Caco-2 (cell line): ENCODE measurements around the gene CORO7. TPM values are rescaled to one million over a fixed set of nuclear protein-coding genes. Genes with fewer than 3 reads are reported as not detected.

ENCODE experiments used
- BruUV-seq: library from RNA; stranded (reverse); fragments of 400-500 nt; replicated peaks from 2 replicates; lab custom pipeline; 2021; lab: Mats Ljungman, UMichigan
- CTCF ChIA-PET: fragments of 300-600 bp; sonication (Branson Sonifier 250); formaldehyde crosslinking; loops from one replicate; lab custom pipeline; 2022; ENCODE audit warnings: antibody characterized with exemption; lab: Charles Lee
- POLR2A ChIA-PET: fragments of 300-600 bp; sonication (Branson Sonifier 250); formaldehyde crosslinking; loops from one replicate; lab custom pipeline; 2022; ENCODE audit warnings: antibody characterized with exemption; lab: Charles Lee
- DNase-seq, 2 experiments: peaks; one replicate each; pipeline versions ENCODE4 v3.0.0 to v3.0.0-alpha.2; 2020 to 2022
- H3K27me3 ChIP-seq: replicated peaks from 2 replicates; pipeline ENCODE4 v1.6.0; 2011; ENCODE audit warnings: low read length; ENCODE audit not compliant: control insufficient read depth, insufficient read depth
- H3K36me3 ChIP-seq: 2 replicates; pipeline ENCODE4 v1.5.1; 2011; ENCODE audit warnings: low read length; ENCODE audit not compliant: control insufficient read depth, insufficient read depth
- H3K4me1 ChIP-seq: fragments of 250-450 bp; sonication (Bioruptor Pico); 2 replicates; pipeline ENCODE4 v1.5.1; 2020; ENCODE audit warnings: mild to moderate bottlenecking
- H3K4me3 ChIP-seq: 2 replicates; pipeline ENCODE4 v1.5.1; 2011; ENCODE audit warnings: low read depth, mild to moderate bottlenecking, control low read depth, low read length
- H3K9me3 ChIP-seq: fragments of 250-450 bp; sonication (Bioruptor Pico); 2 replicates; pipeline ENCODE4 v1.5.1; 2020; ENCODE audit warnings: mild to moderate bottlenecking, moderate library complexity
- H3K27ac Mint-ChIP-seq: one replicate; pipeline ENCODE4 v1.8.0; 2022; ENCODE audit warnings: mixed read lengths; ENCODE audit not compliant: unreplicated experiment
- H3K27me3 Mint-ChIP-seq: one replicate; pipeline ENCODE4 v1.8.0; 2022; ENCODE audit warnings: mixed read lengths; ENCODE audit not compliant: insufficient read depth, unreplicated experiment
- H3K36me3 Mint-ChIP-seq: one replicate; pipeline ENCODE4 v1.8.0; 2022; ENCODE audit warnings: mild to moderate bottlenecking, mixed read lengths; ENCODE audit not compliant: insufficient read depth, unreplicated experiment
- H3K4me1 Mint-ChIP-seq: one replicate; pipeline ENCODE4 v1.8.0; 2022; ENCODE audit warnings: low read depth, mixed read lengths; ENCODE audit not compliant: unreplicated experiment
- H3K4me3 Mint-ChIP-seq: one replicate; pipeline ENCODE4 v1.8.0; 2022; ENCODE audit warnings: mild to moderate bottlenecking, moderate library complexity, mixed read lengths; ENCODE audit not compliant: unreplicated experiment
- H3K9me3 Mint-ChIP-seq: one replicate; pipeline ENCODE4 v1.8.0; 2022; ENCODE audit warnings: mixed read lengths; ENCODE audit not compliant: unreplicated experiment
- intact Hi-C: fragments of 100-400 bp; cut with micrococcal nuclease; formaldehyde crosslinking; loops from one replicate; pipeline ENCODE4 v1.10.0; 2022; ENCODE audit not compliant: unreplicated experiment
- total RNA-seq: library from RNA; stranded (reverse); gene quantifications from 2 replicates; pipeline ENCODE4 v1.2.3, GENCODE V29; 2022
- TF ChIP-seq, protein P1 (sequence below), 2 experiments: fragments of 200-600 bp in 1 of 2; IDR thresholded peaks; 1 replicate in 1 of 2; 2 replicates in 1 of 2; pipeline versions ENCODE4 v1.5.1 to v1.8.0; 2011 to 2022; ENCODE audit warnings: antibody characterized with exemption in 1 of 2, control low read depth in 1 of 2, inconsistent platforms in 1 of 2, low read depth in 1 of 2, low read length in 1 of 2, mild to moderate bottlenecking in 1 of 2, moderate library complexity in 1 of 2; ENCODE audit not compliant: insufficient read depth in 1 of 2, severe bottlenecking in 1 of 2, unreplicated experiment in 1 of 2

CORO7 gene
- total RNA-seq, 1 experiment from 2014 or later: 23.1 TPM

DNA sequence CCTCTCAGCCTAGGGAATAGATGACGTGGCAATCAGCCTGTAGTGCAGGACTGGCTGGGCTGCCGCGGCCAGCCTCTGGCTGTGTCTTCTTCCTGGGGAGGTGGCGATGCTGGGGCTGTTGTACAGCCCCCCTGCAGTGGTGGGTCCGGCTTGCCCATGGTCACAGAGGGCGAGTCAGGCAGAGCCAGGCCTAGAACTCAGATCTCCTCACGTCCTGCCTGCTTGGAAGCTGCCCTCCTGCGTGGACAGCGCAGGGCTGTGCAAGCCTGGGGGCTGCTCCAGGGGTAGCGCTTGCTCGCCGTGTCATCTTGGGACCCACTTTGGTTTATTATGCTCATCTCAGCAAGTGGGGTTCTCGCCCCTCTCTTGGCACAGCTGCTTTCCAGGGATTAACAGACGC, 38.7 kb upstream of the CORO7 start:
- no peaks in the 10 kb centered on the region for H3K9me3 ChIP-seq
- Mint-ChIP-seq H3K27me3 (no peaks in the 10 kb centered on the region), H3K27ac (no peak overlapping the region), H3K4me1 (no peaks in the 10 kb centered on the region), H3K9me3 (no peaks in the 10 kb centered on the region), H3K4me3 (no peak overlapping the region), H3K36me3 (peaks cover 93% of the 10 kb centered on the region)
- no peak overlapping the region for H3K4me3 ChIP-seq
- no peak for DNase-seq
- no peaks in the 10 kb centered on the region for H3K27me3 ChIP-seq
- intact Hi-C loops: no loop called here
- BruUV-seq: no TSS peak
- ChIA-PET CTCF (no interaction called here), POLR2A (interaction anchor here (0.6 kb wide), 1 partner anchor 10 kb away, joined by 7 read pairs; no protein-coding TSS in a partner anchor)
- no peaks in the 10 kb centered on the region; the same call in 1 of the 2 replicates for H3K36me3 ChIP-seq
- H3K4me1 ChIP-seq: no peaks in the 10 kb centered on the region
- TF ChIP-seq, protein P1, sequence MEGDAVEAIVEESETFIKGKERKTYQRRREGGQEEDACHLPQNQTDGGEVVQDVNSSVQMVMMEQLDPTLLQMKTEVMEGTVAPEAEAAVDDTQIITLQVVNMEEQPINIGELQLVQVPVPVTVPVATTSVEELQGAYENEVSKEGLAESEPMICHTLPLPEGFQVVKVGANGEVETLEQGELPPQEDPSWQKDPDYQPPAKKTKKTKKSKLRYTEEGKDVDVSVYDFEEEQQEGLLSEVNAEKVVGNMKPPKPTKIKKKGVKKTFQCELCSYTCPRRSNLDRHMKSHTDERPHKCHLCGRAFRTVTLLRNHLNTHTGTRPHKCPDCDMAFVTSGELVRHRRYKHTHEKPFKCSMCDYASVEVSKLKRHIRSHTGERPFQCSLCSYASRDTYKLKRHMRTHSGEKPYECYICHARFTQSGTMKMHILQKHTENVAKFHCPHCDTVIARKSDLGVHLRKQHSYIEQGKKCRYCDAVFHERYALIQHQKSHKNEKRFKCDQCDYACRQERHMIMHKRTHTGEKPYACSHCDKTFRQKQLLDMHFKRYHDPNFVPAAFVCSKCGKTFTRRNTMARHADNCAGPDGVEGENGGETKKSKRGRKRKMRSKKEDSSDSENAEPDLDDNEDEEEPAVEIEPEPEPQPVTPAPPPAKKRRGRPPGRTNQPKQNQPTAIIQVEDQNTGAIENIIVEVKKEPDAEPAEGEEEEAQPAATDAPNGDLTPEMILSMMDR (IDR thresholded peaks at IDR 0.05; ENCODE audit: insufficient read depth in 1 of 2, low read depth in 1 of 2, low read length in 1 of 2, severe bottlenecking in 1 of 2, unreplicated experiment in 1 of 2): no peak

DNA sequence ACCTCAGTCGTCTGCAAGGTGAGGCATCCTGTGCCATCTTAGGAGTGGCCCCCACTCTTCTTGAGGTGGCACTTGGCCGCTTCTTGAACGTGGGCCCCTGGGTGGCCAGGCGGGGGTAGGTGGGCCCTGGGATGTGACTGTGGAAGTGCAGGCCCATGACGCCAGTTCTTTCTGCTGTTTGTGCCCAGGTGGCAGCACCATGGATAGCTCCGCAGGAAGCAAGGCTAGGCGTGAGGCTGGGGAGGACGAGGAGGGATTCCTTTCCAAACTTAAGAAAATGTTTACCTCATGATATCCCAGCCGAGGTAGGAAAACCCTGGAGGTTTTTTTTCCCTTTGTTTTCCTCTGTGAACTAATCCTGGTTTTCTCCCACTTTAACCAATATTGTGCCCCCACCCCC, 38.2 kb upstream of the CORO7 start:
- H3K9me3 ChIP-seq: no peaks in the 10 kb centered on the region
- H3K36me3 Mint-ChIP-seq: peaks cover 93% of the 10 kb centered on the region
- H3K27me3 Mint-ChIP-seq: no peaks in the 10 kb centered on the region
- H3K4me3 ChIP-seq: no peak overlapping the region
- TF ChIP-seq, protein P1 (IDR thresholded peaks at IDR 0.05; ENCODE audit: insufficient read depth in 1 of 2, low read depth in 1 of 2, low read length in 1 of 2, severe bottlenecking in 1 of 2, unreplicated experiment in 1 of 2): no peak
- H3K27me3 ChIP-seq: no peaks in the 10 kb centered on the region
- H3K4me3 Mint-ChIP-seq: no peak overlapping the region
- no peak overlapping the region for H3K27ac Mint-ChIP-seq
- no peak for DNase-seq
- no peaks in the 10 kb centered on the region; the same call in 1 of the 2 replicates for H3K36me3 ChIP-seq
- no peaks in the 10 kb centered on the region for H3K4me1 ChIP-seq
- H3K9me3 Mint-ChIP-seq: no peaks in the 10 kb centered on the region
- intact Hi-C loops: no loop called here
- BruUV-seq: no TSS peak
- POLR2A ChIA-PET: interaction anchor here (0.6 kb wide), 1 partner anchor 10 kb away, joined by 7 read pairs; no protein-coding TSS in a partner anchor
- CTCF ChIA-PET: no interaction called here
- H3K4me1 Mint-ChIP-seq: no peaks in the 10 kb centered on the region

DNA sequence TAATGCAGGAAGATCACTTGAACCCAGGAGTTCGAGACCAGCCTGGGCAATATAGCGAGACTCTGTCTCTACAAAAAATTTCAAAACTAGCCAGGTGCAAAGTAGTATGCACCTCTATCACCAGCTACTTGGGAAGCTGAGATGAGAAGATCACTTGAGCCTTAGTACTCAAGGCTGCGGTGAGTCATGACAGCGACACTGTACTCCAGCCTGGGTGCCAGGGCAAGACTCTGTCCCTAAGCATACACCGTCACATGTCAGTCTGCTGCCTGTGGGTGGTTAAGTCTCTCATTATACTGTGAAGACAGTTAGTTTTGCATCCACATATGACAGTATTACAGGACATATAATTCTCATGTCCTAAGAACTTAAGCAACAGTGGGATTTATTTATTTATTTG, 36.3 kb upstream of the CORO7 start:
- Mint-ChIP-seq H3K27me3 (no peaks in the 10 kb centered on the region), H3K4me3 (no peak overlapping the region), H3K4me1 (no peaks in the 10 kb centered on the region), H3K36me3 (peaks cover 93% of the 10 kb centered on the region), H3K27ac (no peak overlapping the region), H3K9me3 (no peaks in the 10 kb centered on the region)
- TF ChIP-seq, protein P1 (IDR thresholded peaks at IDR 0.05; ENCODE audit: insufficient read depth in 1 of 2, low read depth in 1 of 2, low read length in 1 of 2, severe bottlenecking in 1 of 2, unreplicated experiment in 1 of 2): no peak
- ChIA-PET CTCF (no interaction called here), POLR2A (no interaction called here)
- no peak for DNase-seq
- intact Hi-C loops: no loop called here
- no peaks in the 10 kb centered on the region; the same call in 1 of the 2 replicates for H3K36me3 ChIP-seq
- no peak overlapping the region for H3K4me3 ChIP-seq
- no TSS peak for BruUV-seq
- no peaks in the 10 kb centered on the region for H3K9me3 ChIP-seq
- no peaks in the 10 kb centered on the region for H3K27me3 ChIP-seq
- H3K4me1 ChIP-seq: no peaks in the 10 kb centered on the region
